HuH-7 (cell line): ENCODE results near the gene RNF130.
"Not testable (repeated sequence)": the region's sequence is repeated elsewhere in the genome, so short reads cannot be mapped to it uniquely, and the experiment has no call there.

ENCODE experiments used
- DNase-seq: peaks from one replicate; pipeline ENCODE4 v3.0.0; 2011; ENCODE audit warnings: low spot score

RNF130 gene

DNA sequence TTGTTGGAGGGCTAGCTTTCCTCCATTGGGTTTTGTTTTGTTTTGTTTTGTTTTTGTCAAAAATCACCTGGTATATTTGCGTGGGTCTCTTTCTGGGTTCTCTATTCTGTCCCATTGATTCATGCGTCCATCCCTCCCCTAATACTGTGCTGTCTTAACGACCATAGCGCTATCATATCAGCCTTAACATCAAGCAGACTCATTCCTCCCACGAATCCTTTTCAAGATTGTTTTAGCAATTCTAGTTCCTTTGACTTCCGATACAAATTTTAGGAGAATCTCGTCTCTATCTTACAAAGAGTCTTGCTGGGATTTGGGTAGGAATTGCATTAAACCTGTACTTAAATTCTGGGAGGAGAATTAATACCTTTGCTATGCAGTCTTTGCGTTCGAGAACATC is 31.1 kb upstream of the RNF130 start:
- DNase-seq = no peak

DNA sequence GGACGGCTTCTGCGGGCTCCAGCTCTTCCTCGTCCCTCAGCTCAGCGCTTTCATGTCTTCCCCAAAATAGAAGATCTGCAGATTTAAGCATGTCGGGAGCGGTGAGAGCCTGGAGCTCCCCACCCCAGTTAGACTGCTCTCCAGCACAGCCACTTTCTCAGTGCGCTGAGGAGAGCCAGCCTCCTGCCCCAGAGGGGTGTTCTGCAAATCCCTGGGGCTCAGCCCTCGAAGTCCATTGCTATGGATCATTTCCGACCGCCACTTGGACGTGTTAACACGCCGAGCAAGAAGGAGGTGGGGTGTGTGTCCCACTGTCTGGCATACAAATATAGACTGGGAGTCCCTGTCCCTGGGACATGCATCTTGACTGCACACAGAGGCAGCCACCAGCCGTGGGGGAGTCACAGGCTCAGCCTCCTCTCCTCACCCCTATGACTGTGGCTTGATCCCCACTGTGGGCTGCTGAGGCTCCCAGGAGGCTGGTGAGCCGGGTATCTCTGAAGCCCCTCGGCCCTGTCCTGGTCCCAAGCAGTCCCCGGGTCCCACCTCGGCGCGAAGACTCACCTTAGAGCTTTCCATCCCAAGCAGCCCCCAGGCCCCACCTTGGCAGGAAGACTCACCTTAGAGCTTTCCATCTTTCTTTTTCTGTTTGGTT is 30.0 kb upstream of the RNF130 start:
- no peak for DNase-seq

DNA sequence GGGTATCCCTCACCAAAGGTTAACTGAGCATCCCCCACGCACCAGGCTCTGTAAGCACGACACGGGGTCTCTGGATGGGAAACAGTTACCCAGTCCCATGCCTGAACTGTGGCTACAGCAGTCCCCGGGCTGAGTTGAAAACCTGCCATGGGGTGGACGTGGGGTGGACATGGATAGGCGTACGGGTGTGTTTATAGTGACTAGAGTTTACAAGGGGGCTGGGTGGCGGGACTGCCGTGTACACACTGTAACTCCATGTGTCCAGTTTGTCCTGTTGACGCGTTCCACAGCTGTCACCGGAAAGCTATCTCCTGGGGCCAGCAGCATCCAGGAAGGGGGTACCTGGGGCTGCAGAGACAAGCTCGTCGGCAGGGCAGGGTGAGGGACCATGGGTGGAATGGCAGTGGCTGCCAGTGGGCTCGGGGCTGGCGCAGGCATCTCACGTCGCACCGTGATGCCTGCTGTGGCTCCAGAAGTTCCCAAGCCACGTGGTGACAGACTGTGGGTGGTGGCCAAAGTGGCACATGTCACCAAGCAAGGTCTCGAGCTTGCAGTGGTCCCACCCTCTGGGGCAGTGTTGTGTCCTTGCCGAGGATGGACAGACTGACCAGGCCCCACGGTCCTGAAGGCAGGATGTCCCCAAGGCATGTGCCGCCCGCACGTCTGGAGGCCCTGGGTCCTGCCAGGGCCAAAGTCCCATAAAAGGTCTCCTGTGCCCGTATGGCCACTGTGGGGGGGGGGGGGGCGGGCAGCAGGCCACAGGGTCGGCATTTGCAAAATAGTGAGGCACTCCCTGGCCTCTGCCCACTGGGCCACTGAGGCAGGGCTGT is 29.3 kb upstream of the RNF130 start:
- DNase-seq = no peak

DNA sequence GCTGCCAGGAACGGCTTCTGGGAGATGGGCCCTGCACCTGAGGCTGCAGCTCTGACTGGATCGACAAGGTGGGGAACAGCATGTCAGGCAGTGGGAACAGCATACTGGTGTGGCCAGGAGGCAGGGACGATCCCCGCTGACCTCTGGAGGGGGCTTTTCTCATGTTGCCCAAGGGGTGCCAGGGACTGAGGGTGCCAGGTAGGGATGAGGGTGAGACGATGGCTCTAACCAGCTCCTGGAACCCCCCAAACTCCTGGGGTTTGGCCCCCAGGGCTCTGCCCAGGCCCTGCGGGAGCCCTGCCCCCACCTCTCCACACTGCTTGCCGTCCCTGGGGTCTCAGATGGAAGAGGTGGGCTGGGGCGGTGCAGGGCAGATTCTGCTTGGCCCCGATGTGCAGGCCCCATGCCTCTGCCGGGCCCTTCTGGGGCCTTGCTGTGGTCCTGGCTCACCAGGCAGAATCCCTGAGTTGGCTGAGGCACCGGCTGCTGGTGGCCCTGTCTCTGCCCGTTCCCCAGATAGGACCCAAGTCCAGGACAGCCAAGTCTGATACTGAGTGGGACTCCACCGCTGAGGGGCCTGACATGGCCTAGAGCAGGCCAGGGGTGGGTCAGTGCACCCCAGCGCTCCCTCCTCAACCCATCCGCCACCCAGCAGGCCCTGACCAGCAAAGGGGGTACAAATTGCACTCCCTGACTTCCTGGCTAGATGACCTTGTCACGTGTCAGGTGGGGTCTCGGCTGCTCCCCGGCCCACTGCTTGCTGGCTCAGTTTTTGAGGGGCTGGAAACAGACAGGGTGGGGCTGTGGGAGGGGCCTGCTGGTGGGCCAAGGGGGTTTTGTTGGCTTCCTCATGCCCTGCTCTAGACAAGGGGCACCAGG is 28.4 kb upstream of the RNF130 start:
- no peak for DNase-seq

DNA sequence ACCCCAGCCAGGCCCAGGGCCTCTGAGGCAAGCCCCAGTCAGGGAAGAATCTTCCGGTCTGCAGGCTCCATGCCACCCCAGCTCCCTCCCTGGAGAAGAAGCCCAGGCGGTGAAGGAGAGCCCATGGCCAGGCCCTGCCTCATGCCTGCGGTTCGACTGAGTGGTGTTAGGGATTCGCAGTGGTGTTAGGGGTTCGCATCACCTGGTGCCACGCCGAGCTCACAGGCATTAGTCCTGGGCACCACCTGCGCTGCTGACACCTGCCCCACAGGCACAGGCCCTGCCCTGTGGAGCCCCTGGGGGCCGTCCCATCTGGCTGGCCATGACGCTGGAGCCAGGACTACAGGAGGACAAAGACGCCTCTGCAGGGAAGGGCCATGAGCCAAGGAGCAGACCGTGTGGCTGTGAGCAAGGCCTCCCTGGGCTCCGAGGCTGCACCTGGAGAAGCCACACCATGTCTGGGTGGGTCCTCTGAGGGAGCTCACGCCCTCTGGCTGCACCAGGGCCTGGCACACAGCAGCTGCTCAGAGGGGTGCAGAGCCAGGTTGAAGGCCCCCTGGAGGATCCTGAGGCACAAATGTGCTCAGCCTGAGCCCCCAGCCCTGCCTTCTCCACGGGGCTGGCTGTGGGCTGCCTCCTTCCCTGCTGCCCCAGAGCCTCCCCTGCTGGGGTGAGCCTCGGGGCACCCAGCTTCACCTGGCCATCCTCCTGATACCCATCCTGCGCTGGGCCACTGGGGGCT is 27.6 kb upstream of the RNF130 start:
- DNase-seq = no peak

DNA sequence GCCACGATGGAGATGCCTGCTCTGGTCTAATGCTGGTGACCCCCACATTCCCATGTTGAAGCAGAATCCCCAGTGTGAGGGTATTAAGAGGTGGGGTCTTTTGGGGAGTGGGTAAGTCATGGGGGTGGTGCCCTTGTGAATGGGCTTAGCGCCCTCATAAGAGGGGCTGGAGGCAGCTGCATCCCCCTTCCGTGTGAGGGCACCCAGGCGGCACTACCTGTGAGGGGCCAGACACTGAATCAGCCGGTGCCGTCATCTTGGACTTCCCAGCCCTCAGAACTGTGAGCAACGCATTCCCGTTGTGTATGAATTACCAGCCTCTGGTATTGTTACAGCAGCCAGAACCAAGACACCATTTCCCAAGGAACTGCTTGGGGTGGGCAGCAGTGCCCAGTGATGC is 27.0 kb upstream of the RNF130 start:
- no peak for DNase-seq

DNA sequence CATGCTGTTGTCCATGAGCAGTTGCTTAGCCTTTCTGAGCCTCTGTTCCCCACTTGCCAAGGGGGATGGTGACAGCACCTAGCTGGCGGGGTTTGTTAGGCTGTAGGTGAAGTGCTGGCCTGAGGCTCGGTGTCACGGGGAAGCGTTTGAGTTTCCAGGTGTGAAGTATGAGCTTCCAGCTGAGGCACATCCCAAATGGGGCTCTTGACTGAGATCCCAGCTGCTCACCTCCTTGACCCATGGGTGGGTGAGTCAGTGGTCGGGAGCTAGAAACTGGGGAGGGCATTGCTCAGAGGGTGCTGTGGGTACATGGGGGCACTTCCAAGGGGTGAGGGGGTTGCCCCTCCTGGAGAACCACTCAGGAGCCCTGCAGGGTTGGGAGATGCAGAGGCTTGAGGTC is 26.4 kb upstream of the RNF130 start:
- DNase-seq = no peak

DNA sequence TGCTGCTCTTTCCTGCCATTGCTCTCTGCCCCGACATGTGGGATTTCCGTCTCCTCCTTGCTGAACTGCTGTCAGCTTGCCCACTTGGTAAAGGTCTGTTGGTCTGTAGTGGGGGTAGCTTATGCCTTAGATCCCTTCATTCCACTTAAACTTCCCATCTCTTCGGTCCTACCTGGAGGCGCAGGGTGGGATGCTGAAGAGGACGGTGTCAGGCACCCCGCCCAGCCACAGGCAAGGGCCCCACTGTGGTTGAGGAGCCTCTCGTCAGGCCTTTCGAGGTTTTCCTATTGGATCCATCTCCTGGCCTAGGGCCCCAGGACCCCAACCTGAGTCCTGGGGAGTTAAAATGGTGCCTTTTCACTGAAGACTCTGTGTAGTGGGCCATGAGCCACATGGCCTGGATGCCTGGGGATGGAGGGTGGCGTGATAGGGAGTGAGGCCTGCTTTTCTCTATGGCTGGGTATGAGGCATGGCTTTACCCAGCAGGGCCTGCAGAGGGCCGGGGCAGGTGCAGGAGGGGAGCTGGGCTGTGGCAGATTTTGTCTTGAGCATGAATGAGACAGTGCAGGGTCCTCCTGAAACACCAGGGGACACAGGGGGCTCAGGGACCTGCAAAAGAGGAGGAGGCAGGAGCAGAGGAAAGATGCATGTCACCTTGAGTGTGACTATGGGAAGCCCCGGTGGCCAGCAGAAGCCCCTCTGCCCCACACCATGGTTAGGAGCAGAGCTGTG is 25.8 kb upstream of the RNF130 start:
- no peak for DNase-seq

DNA sequence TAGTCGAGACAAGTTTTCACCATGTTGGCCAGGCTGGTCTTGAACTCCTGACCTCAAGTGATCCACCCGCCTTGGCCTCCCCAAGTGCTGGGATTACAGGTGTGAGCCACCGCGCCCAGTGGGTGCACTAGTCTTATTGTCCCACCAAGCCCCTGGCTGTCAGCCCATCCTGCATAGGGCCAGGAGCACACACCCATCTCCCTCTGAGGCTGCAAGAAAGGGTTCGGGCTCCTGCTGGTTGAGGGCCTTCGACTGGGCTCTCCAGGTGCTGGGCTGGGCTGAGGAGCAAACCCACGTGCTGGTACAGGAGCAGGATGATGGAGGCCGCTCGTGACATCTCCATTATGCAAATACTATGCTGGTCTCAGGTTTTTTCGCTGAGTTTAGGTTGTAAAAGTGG is 25.1 kb upstream of the RNF130 start:
- DNase-seq = no peak

DNA sequence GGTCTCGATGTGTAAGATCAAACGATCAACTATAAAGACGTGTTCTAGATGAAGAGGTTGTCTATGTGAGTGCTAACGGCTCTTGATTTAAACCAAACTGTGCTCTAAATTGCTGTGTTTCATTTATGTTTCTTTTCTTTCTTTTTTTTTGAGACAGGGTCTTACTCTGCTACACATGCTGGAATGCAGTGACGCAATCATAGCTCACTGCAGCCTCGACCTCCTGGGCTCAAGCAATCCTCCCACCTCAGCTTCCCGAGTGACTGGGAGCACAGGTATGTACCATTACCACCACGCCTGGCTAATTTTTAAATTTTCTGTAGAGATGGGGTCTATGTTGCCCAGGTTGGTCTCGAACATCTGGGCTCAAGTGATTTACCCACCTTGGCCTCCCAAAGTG is 24.0 kb upstream of the RNF130 start:
- DNase-seq = no peak

DNA sequence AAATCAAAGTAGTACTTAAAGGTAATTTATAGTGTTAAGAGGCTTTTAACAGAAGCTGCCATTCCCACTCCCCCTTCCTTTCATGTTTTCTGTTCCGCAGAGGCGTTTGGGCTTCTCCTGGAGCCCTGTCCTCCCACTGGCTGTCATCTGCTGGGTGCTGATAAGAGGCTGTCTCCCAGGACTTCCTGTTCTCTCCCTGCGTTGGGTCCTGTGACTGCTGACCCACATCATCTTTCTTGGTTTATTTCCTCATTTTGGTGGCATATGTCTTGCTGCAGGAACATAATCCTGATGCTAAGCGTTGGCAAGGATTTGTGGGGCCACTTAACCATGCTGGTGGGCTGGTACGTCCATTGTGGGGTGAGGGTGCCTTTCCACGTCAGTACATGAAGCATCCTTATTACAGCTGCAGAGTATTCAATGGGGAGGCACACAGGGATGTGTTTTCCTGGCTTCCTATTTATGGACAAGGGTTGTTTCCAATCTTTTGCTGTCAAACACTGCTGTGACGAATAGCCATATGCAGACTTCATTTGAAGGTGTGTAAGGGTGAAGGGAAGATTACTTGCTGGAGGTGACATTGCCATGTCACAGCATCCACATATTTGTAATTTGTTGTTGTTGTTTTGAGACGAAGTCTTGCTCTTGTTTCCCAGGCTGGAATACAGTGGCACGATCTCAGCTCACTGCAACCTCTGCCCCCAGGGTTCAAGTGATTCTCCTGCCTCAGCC is 22.3 kb upstream of the RNF130 start:
- DNase-seq = no peak

DNA sequence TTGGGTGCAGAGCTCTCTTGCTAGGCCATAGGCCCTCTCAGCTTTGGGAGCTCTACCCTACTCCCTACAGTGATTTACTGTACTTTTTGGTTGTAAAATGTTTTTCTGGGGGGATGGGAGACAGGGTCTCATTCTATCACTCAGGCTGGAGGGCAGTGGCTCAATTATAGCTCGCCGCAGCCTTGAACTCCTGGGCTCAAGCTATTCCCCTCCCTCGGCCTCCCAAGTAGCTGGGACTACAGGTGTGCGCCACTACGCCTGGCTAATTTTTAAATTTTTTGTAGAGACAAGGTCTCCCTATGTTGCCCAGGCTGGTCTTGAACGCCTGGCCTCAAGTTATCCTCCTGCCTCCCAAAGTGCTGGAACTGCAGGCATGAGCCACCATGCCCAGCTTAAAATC is 21.7 kb upstream of the RNF130 start:
- no peak for DNase-seq

DNA sequence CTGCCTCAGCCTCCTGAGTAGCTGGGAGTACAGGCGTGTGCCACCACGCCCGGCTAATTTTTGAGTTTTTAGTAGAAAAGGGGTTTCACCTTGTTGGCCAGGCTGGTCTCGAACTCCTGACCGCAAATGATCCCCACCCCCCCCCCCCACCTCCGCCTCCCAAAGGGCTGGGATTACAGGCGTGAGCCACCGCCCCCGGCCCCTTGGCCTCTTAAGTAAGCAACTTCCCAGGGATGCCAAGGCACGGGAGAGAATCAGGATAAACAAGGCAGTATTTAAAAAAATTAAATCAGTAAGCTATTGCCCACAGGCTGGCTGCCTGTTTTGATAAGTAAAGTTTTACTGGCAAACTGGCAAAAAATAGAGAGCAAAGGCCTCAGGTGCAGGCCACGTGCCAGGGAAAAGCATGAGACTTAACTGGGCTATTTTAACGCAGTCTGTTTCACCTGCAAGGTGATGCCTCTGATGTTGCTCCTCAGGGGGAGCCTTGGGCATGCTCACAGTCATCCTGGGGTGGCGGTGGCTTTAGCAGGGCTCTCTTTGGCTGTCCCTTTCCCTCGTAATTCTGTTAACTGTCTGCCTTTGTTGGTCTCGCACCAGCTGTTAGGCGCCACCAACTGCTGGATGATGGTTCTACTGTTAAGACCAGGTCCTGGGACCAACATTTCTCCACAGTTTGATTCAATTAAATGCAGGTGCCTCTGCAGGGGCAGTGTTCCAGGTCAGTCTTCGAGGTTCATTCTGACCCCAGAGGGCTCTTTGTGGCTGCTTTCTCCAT is 19.4 kb upstream of the RNF130 start:
- DNase-seq = peak; percentile 59

DNA sequence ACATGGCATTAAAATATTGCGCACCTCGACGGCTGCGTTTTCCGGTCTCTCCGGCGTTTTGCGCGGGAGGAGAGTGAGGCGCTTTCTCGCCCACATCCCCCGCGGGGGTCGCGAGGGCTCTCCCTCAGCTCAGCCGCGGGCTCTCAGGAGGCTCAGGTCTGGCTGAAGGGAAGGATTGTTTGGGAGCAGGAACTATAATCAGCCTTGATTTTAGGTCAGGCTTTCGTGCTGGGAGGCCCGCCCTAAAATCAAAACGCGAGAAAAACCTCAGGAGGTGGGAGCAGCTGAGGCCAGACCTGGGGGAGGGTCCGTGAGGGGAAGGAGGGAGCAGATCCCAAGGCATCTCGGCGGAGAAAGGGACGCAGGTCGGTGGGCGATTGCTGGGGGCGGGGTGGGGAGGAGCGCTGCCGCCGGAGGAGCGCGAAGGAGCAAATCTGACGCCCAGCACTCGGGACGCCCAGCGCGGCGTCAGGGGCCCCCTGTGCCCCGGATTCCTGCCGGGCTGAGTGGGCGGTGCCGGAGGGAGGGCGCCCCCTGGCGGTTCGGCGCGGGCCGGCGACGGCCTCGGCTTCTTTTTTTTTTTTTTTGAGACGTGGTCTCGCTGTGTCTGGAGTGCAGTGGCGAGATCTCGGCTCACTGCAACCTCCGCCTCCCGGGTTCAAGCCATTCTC is 18.7 kb upstream of the RNF130 start:
- DNase-seq = peak; percentile 78

DNA sequence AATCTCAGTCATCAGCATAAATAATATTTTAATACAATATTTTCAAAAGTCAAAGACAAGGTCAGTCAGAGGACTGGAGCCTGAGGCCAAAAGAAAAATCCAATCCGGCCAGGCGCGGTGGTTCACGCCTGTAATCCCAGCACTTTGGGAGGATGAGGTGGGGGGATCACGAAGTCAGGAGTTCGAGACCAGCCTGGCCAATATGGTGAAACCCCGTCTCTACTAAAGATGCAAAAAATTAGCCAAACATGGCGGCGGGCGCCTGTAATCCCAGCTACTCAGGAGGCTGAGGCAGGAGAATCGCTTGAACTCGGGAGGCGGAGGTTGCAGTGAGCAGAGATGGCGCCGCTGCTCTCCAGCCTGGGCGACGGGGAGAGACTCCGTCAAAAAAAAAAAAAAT is 18.1 kb upstream of the RNF130 start:
- not testable (repeated sequence) for DNase-seq

DNA sequence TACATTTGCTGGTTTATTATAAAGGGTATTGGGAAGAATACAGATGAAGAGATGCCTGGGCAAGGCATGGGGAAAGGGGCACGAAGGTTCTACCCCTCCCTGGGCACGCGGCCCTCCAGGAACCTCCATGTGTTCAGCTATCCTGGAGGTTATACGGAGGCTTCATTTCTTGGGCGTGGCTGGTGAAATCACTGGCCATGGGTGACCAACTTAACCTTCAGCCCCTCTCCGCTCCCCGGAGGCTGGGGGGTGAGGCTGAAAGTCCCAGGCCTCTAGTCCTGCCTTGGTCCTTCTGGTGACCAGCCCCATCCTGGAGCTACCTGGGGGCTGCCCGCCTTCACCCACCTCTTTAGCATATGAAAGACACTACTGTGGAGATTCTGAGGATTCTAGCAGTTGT is 17.0 kb upstream of the RNF130 start:
- DNase-seq = no peak

DNA sequence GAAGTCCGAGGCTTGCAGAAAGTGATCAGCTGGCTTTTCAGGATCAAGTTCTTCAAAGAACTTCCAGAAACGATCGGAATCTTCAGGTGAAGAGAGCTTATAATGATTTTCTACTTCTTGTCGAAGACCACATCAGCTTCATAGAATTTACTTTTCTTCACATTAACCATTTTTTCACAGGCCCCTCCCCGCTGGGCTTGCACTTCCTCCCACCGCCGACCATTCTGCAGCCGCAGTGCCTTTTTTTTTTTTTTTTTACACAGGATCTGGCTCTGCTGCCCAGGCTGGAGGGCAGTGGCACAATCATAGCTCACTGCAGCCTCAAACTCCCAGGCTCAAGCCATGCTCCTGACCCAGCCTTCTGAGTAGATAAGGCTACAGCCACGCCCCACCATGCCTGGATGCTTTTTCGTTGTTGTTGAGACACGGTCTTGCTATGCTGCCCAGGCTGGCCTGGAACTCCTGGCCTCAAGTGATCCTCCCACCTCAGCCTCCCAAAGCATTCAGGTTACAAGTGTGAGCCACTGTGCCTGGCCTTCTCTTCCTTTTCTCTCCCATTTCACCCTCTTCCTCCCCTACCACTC is 15.3 kb upstream of the RNF130 start:
- no peak for DNase-seq

DNA sequence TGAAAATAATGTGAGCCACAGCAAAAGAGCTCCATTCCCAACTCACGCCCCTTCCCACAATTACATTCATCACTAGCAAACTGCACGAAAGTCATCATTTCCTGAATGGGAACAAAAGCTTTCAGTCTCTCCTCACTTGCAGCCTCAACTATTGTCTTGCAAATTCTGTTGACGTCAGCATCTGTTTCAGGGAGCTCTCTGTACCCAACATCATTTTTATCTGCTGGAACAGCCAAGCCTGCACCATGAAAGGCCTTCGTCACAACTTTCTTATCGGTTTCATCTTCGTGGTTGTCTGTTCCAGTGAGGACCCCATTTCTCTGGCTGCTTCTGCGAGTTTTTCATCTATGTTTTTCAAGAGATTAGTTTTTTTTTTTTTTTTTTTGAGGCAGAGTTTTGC is 14.3 kb upstream of the RNF130 start:
- DNase-seq = no peak
